Lower leg skin (tissue), 3 donors: ENCODE measurements around the gene ZMYM1.

Source experiments
- CTCF ChIP-seq, 3 donors: fragments of 450-650 bp; IDR thresholded peaks; one replicate each; pipeline ENCODE4 v1.5.1; 2016; ENCODE audit warnings: antibody characterized with exemption in 3 of 3, mild to moderate bottlenecking in 3 of 3, moderate library complexity in 2 of 3
- POLR2A ChIP-seq, 2 donors: fragments of 450-650 bp; IDR thresholded peaks; one replicate each; pipeline ENCODE4 v1.6.1; 2016 to 2017; ENCODE audit warnings: antibody characterized with exemption in 2 of 2, mild to moderate bottlenecking in 1 of 2, moderate library complexity in 1 of 2

GRCh38 chr1:35112668-35113067 is 33.5 kb downstream of the ZMYM1 start:
- TF ChIP-seq POLR2A (IDR thresholded peaks at IDR 0.05) (no peak), CTCF (IDR thresholded peaks at IDR 0.05) (no peak)
